ENCODE data around the gene EEF1E1. TPM values are rescaled to one million over a fixed set of nuclear protein-coding genes. Genes with fewer than 3 reads are reported as not detected.

Gene EEF1E1
- polyA plus RNA-seq, 1 donor from 2014 or later: 113 TPM

DNA sequence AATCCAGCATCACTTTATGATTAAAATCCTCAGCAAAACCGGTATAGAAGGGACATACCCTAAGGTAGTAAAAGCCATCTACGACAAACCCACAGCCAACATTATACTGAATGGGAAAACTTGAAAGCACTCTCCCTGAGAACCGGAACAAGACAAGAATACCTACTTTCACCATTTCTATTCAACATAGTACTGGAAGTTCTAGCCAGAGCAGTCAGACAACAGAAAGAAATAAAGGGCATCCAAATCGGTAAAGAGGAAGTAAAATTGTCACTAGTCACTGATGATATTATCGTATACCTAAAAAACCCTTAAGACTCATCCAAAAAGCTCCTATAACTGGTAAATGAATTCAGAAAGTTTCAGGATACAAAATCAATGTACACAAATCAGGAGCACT is 71.4 kb downstream of the EEF1E1 start:
- Histone ChIP-seq H3K27ac (ENCODE audit: low read length) (no peak overlapping the region), H3K4me3 (ENCODE audit: low read length) (no peak overlapping the region), H2AFZ (ENCODE audit: low read depth, low read length) (no peak overlapping the region), H3K36me3 (ENCODE audit: insufficient read depth, low read length) (peaks cover 4% of the 10 kb centered on the region), H3K9me2 (ENCODE audit: insufficient read depth, low read length) (no peaks in the 10 kb centered on the region), H3K27me3 (ENCODE audit: insufficient read depth, low read depth, low read length) (no peaks in the 10 kb centered on the region), H3K79me2 (replicated peaks; ENCODE audit: insufficient read depth, low read length) (no peaks in the 10 kb centered on the region), H3K9ac (ENCODE audit: low read length) (no peak overlapping the region), H3K4me2 (ENCODE audit: low read length) (no peak overlapping the region), H3K9me3 (ENCODE audit: low read length) (no peaks in the 10 kb centered on the region), H4K20me1 (ENCODE audit: insufficient read depth) (no peaks in the 10 kb centered on the region), H3F3A (ENCODE audit: insufficient read depth, low read length, poor library complexity, severe bottlenecking) (no peaks in the 10 kb centered on the region)
- TF ChIP-seq EP300 (conservative IDR thresholded peaks at IDR 0.05; ENCODE audit: poor library complexity, severe bottlenecking) (no peak), TAF1 (IDR thresholded peaks at IDR 0.05; ENCODE audit: low read depth) (no peak), SMC3 (conservative IDR thresholded peaks at IDR 0.05; ENCODE audit: poor library complexity) (no peak), RAD21 (conservative IDR thresholded peaks at IDR 0.05) (no peak), MXI1 (conservative IDR thresholded peaks at IDR 0.05; ENCODE audit: poor library complexity, severe bottlenecking) (no peak), EZH2 (IDR thresholded peaks at IDR 0.05; ENCODE audit: borderline replicate concordance, insufficient read depth, low read length, poor library complexity, severe bottlenecking) (no peak), POLR2AphosphoS5 (IDR thresholded peaks at IDR 0.05) (no peak)
- TF ChIP-seq, protein P1, sequence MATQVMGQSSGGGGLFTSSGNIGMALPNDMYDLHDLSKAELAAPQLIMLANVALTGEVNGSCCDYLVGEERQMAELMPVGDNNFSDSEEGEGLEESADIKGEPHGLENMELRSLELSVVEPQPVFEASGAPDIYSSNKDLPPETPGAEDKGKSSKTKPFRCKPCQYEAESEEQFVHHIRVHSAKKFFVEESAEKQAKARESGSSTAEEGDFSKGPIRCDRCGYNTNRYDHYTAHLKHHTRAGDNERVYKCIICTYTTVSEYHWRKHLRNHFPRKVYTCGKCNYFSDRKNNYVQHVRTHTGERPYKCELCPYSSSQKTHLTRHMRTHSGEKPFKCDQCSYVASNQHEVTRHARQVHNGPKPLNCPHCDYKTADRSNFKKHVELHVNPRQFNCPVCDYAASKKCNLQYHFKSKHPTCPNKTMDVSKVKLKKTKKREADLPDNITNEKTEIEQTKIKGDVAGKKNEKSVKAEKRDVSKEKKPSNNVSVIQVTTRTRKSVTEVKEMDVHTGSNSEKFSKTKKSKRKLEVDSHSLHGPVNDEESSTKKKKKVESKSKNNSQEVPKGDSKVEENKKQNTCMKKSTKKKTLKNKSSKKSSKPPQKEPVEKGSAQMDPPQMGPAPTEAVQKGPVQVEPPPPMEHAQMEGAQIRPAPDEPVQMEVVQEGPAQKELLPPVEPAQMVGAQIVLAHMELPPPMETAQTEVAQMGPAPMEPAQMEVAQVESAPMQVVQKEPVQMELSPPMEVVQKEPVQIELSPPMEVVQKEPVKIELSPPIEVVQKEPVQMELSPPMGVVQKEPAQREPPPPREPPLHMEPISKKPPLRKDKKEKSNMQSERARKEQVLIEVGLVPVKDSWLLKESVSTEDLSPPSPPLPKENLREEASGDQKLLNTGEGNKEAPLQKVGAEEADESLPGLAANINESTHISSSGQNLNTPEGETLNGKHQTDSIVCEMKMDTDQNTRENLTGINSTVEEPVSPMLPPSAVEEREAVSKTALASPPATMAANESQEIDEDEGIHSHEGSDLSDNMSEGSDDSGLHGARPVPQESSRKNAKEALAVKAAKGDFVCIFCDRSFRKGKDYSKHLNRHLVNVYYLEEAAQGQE (IDR thresholded peaks at IDR 0.05; ENCODE audit: borderline replicate concordance): no peak
- TF ChIP-seq, protein P2, sequence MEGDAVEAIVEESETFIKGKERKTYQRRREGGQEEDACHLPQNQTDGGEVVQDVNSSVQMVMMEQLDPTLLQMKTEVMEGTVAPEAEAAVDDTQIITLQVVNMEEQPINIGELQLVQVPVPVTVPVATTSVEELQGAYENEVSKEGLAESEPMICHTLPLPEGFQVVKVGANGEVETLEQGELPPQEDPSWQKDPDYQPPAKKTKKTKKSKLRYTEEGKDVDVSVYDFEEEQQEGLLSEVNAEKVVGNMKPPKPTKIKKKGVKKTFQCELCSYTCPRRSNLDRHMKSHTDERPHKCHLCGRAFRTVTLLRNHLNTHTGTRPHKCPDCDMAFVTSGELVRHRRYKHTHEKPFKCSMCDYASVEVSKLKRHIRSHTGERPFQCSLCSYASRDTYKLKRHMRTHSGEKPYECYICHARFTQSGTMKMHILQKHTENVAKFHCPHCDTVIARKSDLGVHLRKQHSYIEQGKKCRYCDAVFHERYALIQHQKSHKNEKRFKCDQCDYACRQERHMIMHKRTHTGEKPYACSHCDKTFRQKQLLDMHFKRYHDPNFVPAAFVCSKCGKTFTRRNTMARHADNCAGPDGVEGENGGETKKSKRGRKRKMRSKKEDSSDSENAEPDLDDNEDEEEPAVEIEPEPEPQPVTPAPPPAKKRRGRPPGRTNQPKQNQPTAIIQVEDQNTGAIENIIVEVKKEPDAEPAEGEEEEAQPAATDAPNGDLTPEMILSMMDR (IDR thresholded peaks at IDR 0.05; ENCODE audit: poor library complexity, severe bottlenecking): no peak

Other genes with a start within 250 kb of the EEF1E1 start
- gene TXNDC5, start 191.8 kb downstream of the EEF1E1 start, polyA plus RNA-seq: 34.9 and 37.7 TPM in 2 replicates
- gene BLOC1S5, start 38.2 kb downstream of the EEF1E1 start, polyA plus RNA-seq: 11.0 and 12.2 TPM in 2 replicates